Ishikawa (cell line): ENCODE results near the gene EVC2.

Experiments
- CEBPB ChIP-seq: IDR thresholded peaks from 2 replicates; pipeline ENCODE4 v1.6.1; 2012
- CREB1 ChIP-seq: IDR thresholded peaks from 2 replicates; pipeline ENCODE4 v1.6.1; 2012; ENCODE audit warnings: low read depth
- EGR1 ChIP-seq: IDR thresholded peaks from 2 replicates; pipeline ENCODE4 v1.6.1; 2012
- EP300 ChIP-seq: IDR thresholded peaks from 2 replicates; pipeline ENCODE4 v1.6.1; 2012; ENCODE audit warnings: borderline replicate concordance
- FOXM1 ChIP-seq: IDR thresholded peaks from 2 replicates; pipeline ENCODE4 v1.6.1; 2012; ENCODE audit warnings: low read depth, borderline replicate concordance
- MAX ChIP-seq: IDR thresholded peaks from 2 replicates; pipeline ENCODE4 v1.6.1; 2012
- NFIC ChIP-seq: IDR thresholded peaks from 2 replicates; pipeline ENCODE4 v1.6.1; 2012
- RAD21 ChIP-seq: IDR thresholded peaks from 2 replicates; pipeline ENCODE4 v1.6.1; 2012; ENCODE audit warnings: low read depth
- TAF1 ChIP-seq: IDR thresholded peaks from 2 replicates; pipeline ENCODE4 v1.6.1; 2012; ENCODE audit warnings: low read depth, mild to moderate bottlenecking
- TCF12 ChIP-seq: IDR thresholded peaks from 2 replicates; pipeline ENCODE4 v1.6.1; 2012; ENCODE audit warnings: low read depth
- TEAD4 ChIP-seq: IDR thresholded peaks from 2 replicates; pipeline ENCODE4 v1.6.1; 2012
- USF1 ChIP-seq: IDR thresholded peaks from 2 replicates; pipeline ENCODE4 v1.6.1; 2012
- YY1 ChIP-seq: IDR thresholded peaks from 2 replicates; pipeline ENCODE4 v1.6.1; 2012; ENCODE audit warnings: low read depth
- ZBTB7A ChIP-seq: IDR thresholded peaks from 2 replicates; pipeline ENCODE4 v1.6.1; 2012; ENCODE audit warnings: low read depth

EVC2 gene

GRCh38 chr4:5527211-5527610, 181.1 kb downstream of the EVC2 start:
- TF ChIP-seq MAX = no peak
- no peak for TF ChIP-seq TCF12
- TF ChIP-seq CREB1 = no peak
- no peak for TF ChIP-seq USF1
- no peak for TF ChIP-seq YY1
- no peak for TF ChIP-seq TAF1
- TF ChIP-seq TEAD4 = no peak
- no peak for TF ChIP-seq FOXM1
- no peak for TF ChIP-seq NFIC
- no peak for TF ChIP-seq CEBPB
- no peak for TF ChIP-seq ZBTB7A
- TF ChIP-seq RAD21 = no peak
- TF ChIP-seq EP300 = no peak

- TF ChIP-seq TCF12 = no peak
- TF ChIP-seq EP300 = no peak
- no peak for TF ChIP-seq NFIC
Observed at GRCh38 chr4:5526080-5526846, 182.1 kb downstream of the EVC2 start.

- TF ChIP-seq CEBPB (no peak), TAF1 (no peak)
Observed at GRCh38 chr4:5524446-5525299, 183.7 kb downstream of the EVC2 start.

- no peak for TF ChIP-seq EGR1
- TF ChIP-seq YY1 = no peak
Observed at GRCh38 chr4:5517372-5517771, 191.0 kb downstream of the EVC2 start.

- no peak for TF ChIP-seq MAX
- no peak for TF ChIP-seq CREB1
- no peak for TF ChIP-seq EGR1
- no peak for TF ChIP-seq TAF1
- no peak for TF ChIP-seq USF1
- no peak for TF ChIP-seq FOXM1
- TF ChIP-seq CEBPB = no peak
- no peak for TF ChIP-seq EP300
- TF ChIP-seq YY1 = no peak
- no peak for TF ChIP-seq ZBTB7A
- TF ChIP-seq NFIC = no peak
- no peak for TF ChIP-seq TEAD4
Observed at GRCh38 chr4:5515646-5516045, 192.7 kb downstream of the EVC2 start.
